SK-N-SH treated with all-trans-retinoic acid at 6 μM for 48 hours (cell line): ENCODE data around the gene SLCO1A2.
A peak's percentile ranks its signal among the peaks of the same experiment; 100 is the strongest.

Experiments used
- ATAC-seq: fragments of 200-7000 bp; cut with Tn5 transposase; 3 replicates; pipeline ENCODE4 v1.9.1; 2020; ENCODE audit warnings: mild to moderate bottlenecking, moderate library complexity
- ARNTL ChIP-seq: fragments of 450-650 bp; formaldehyde crosslinking; IDR thresholded peaks from 2 replicates; pipeline ENCODE4 v1.5.0; 2020; ENCODE audit warnings: low read depth, mild to moderate bottlenecking, moderate library complexity, borderline replicate concordance
- BACH2 ChIP-seq: fragments of 250-450 bp; sonication (Bioruptor Pico); IDR thresholded peaks from 2 replicates; pipeline ENCODE4 v1.9.0; 2021; ENCODE audit warnings: mild to moderate bottlenecking, borderline replicate concordance
- CSDC2 ChIP-seq: fragments of 250-450 bp; sonication (Bioruptor Pico); IDR thresholded peaks from 2 replicates; pipeline ENCODE4 v1.5.0; 2020; ENCODE audit warnings: mild to moderate bottlenecking, moderate library complexity
- ESRRG ChIP-seq: fragments of 250-450 bp; sonication (Bioruptor Pico); IDR thresholded peaks from 2 replicates; pipeline ENCODE4 v1.6.1; 2021; ENCODE audit warnings: mild to moderate bottlenecking
- GLIS3 ChIP-seq: fragments of 250-450 bp; sonication (Bioruptor Pico); IDR thresholded peaks from 2 replicates; pipeline ENCODE4 v1.5.0; 2020; ENCODE audit warnings: mild to moderate bottlenecking, moderate library complexity
- ISL1 ChIP-seq: fragments of 250-450 bp; sonication (Bioruptor Pico); IDR thresholded peaks from 2 replicates; pipeline ENCODE4 v2.1.2; 2022; ENCODE audit warnings: mild to moderate bottlenecking, moderate library complexity
- PPARA ChIP-seq: fragments of 250-450 bp; sonication (Bioruptor Pico); IDR thresholded peaks from 2 replicates; pipeline ENCODE4 v1.5.0; 2020; ENCODE audit warnings: mild to moderate bottlenecking, borderline replicate concordance
- RARB ChIP-seq: fragments of 250-450 bp; sonication (Bioruptor Pico); IDR thresholded peaks from 2 replicates; pipeline ENCODE4 v1.8.0; 2021; ENCODE audit warnings: mild to moderate bottlenecking, moderate library complexity
- SNAI2 ChIP-seq: fragments of 250-450 bp; sonication (Bioruptor Pico); IDR thresholded peaks from 2 replicates; pipeline ENCODE4 v1.5.0; 2020; ENCODE audit warnings: mild to moderate bottlenecking, moderate library complexity
- TOX ChIP-seq: fragments of 250-450 bp; sonication (Bioruptor Pico); IDR thresholded peaks from 2 replicates; pipeline ENCODE4 v1.8.0; 2021; ENCODE audit warnings: mild to moderate bottlenecking, moderate library complexity, borderline replicate concordance
- ZC3H10 ChIP-seq: fragments of 250-450 bp; sonication (Bioruptor Pico); IDR thresholded peaks from 2 replicates; pipeline ENCODE4 v1.5.1; 2021; ENCODE audit warnings: mild to moderate bottlenecking, moderate library complexity
- ZFP3 ChIP-seq: fragments of 250-450 bp; sonication (Bioruptor Pico); IDR thresholded peaks from 2 replicates; pipeline ENCODE4 v1.5.0; 2020; ENCODE audit warnings: mild to moderate bottlenecking, moderate library complexity
- ZFP30 ChIP-seq: fragments of 450-650 bp; formaldehyde crosslinking; IDR thresholded peaks from 2 replicates; pipeline ENCODE4 v1.5.0; 2022; ENCODE audit warnings: mild to moderate bottlenecking, moderate library complexity
- ZNF565 ChIP-seq: fragments of 450-650 bp; formaldehyde crosslinking; conservative IDR thresholded peaks from 2 replicates; pipeline ENCODE4 v1.5.0; 2020; ENCODE audit warnings: low read depth, mild to moderate bottlenecking, moderate library complexity
- ZNF70 ChIP-seq: fragments of 450-650 bp; formaldehyde crosslinking; IDR thresholded peaks from 2 replicates; pipeline ENCODE4 v1.5.0; 2020; ENCODE audit warnings: mild to moderate bottlenecking, moderate library complexity
- TF ChIP-seq, protein P1 (sequence below): fragments of 250-450 bp; sonication (Bioruptor Pico); IDR thresholded peaks from 2 replicates; pipeline ENCODE4 v1.5.0; 2020; ENCODE audit warnings: mild to moderate bottlenecking, moderate library complexity
- TF ChIP-seq, protein P2 (sequence below): fragments of 250-450 bp; sonication (Bioruptor Pico); IDR thresholded peaks from 2 replicates; pipeline ENCODE4 v1.5.1; 2021; ENCODE audit warnings: mild to moderate bottlenecking, moderate library complexity
- TF ChIP-seq, protein P3 (sequence below): fragments of 250-450 bp; sonication (Bioruptor Pico); IDR thresholded peaks from 2 replicates; pipeline ENCODE4 v1.5.1; 2020; ENCODE audit warnings: low read depth, mild to moderate bottlenecking, moderate library complexity

Gene SLCO1A2

DNA sequence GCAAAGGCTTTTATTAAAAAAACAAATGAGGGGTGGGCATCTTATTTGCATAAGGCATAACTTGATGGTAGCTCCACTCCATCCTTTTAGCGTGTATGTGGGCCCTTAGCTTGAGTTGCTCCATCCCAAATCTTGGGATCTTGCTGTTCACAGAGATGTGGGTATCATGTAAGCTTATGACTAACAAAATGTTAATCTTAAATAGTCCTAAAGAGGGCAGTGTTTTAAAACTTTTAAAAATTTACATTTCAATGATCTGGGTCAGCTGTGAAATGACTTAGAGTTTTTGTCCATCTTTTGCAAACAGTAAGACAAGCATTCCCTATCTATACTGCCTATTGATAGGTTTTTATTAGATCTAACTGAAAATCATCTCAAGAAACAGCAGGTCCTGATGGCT, 86.0 kb downstream of the SLCO1A2 start:
- ATAC-seq, result peak; percentile 67; the same call in 2 of the 3 replicates
- TF ChIP-seq ARNTL (CRISPR knock-in tag) (no peak), ISL1 (CRISPR knock-in tag) (no peak), ZFP30 (CRISPR knock-in tag) (no peak), PPARA (no peak), CSDC2 (no peak)
- TF ChIP-seq, protein P1, sequence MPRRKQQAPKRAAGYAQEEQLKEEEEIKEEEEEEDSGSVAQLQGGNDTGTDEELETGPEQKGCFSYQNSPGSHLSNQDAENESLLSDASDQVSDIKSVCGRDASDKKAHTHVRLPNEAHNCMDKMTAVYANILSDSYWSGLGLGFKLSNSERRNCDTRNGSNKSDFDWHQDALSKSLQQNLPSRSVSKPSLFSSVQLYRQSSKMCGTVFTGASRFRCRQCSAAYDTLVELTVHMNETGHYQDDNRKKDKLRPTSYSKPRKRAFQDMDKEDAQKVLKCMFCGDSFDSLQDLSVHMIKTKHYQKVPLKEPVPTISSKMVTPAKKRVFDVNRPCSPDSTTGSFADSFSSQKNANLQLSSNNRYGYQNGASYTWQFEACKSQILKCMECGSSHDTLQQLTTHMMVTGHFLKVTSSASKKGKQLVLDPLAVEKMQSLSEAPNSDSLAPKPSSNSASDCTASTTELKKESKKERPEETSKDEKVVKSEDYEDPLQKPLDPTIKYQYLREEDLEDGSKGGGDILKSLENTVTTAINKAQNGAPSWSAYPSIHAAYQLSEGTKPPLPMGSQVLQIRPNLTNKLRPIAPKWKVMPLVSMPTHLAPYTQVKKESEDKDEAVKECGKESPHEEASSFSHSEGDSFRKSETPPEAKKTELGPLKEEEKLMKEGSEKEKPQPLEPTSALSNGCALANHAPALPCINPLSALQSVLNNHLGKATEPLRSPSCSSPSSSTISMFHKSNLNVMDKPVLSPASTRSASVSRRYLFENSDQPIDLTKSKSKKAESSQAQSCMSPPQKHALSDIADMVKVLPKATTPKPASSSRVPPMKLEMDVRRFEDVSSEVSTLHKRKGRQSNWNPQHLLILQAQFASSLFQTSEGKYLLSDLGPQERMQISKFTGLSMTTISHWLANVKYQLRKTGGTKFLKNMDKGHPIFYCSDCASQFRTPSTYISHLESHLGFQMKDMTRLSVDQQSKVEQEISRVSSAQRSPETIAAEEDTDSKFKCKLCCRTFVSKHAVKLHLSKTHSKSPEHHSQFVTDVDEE (CRISPR knock-in tag), result no peak
- TF ChIP-seq, protein P2, sequence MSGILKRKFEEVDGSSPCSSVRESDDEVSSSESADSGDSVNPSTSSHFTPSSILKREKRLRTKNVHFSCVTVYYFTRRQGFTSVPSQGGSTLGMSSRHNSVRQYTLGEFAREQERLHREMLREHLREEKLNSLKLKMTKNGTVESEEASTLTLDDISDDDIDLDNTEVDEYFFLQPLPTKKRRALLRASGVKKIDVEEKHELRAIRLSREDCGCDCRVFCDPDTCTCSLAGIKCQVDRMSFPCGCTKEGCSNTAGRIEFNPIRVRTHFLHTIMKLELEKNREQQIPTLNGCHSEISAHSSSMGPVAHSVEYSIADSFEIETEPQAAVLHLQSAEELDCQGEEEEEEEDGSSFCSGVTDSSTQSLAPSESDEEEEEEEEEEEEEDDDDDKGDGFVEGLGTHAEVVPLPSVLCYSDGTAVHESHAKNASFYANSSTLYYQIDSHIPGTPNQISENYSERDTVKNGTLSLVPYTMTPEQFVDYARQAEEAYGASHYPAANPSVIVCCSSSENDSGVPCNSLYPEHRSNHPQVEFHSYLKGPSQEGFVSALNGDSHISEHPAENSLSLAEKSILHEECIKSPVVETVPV (CRISPR knock-in tag), result no peak

DNA sequence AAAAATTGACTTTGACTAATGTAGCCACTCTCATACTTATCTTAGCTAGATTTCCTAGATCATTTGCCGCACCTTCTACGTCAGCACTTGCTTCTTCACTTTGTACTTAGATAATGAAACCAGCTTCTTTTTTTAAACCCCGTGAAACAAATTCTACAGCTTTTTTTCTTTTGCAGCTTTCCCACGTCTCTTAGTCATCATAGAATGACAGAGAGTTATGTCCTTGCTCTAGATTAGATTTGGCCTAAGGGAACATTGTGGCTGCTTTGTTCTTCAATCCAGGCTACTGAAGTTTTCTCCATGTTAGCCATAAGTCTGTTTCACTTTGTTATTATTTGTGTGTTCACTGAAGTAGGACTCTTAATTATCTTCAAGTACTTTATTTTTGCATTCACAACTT, 94.9 kb downstream of the SLCO1A2 start:
- no peak for ATAC-seq
- TF ChIP-seq BACH2 (no peak), ESRRG (CRISPR knock-in tag) (no peak)
- TF ChIP-seq, protein P1 (CRISPR knock-in tag), result no peak

DNA sequence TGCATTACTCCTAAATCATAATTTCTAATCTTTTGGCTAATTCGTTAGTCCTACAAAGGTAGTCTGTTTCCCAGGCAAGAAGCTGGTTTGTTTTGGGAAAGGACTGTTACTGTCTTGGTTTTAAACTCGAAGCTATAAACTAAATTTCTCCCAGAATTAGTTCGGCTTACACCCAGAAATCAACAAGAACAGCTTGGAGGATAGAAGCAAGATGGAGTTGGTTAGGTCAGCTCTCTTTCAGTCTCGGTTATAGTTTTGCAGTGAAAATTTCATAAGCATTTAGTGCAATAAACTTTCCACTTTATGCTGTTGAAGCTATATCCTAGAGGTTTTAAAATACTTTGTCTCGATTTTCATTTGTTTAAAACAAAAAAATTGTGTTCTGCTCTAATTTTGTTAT, 100.3 kb downstream of the SLCO1A2 start:
- ATAC-seq, result no peak
- TF ChIP-seq ARNTL (CRISPR knock-in tag) (no peak), ZNF70 (CRISPR knock-in tag) (no peak), BACH2 (no peak), ZFP3 (CRISPR knock-in tag) (no peak), ZNF565 (CRISPR knock-in tag) (no peak), ISL1 (CRISPR knock-in tag) (no peak), SNAI2 (CRISPR knock-in tag) (no peak), TOX (CRISPR knock-in tag) (no peak), CSDC2 (no peak), ZC3H10 (CRISPR knock-in tag) (no peak), GLIS3 (CRISPR knock-in tag) (no peak), RARB (CRISPR knock-in tag) (no peak), PPARA (no peak), ZFP30 (CRISPR knock-in tag) (no peak)
- TF ChIP-seq, protein P2 (CRISPR knock-in tag), result no peak
- TF ChIP-seq, protein P3, sequence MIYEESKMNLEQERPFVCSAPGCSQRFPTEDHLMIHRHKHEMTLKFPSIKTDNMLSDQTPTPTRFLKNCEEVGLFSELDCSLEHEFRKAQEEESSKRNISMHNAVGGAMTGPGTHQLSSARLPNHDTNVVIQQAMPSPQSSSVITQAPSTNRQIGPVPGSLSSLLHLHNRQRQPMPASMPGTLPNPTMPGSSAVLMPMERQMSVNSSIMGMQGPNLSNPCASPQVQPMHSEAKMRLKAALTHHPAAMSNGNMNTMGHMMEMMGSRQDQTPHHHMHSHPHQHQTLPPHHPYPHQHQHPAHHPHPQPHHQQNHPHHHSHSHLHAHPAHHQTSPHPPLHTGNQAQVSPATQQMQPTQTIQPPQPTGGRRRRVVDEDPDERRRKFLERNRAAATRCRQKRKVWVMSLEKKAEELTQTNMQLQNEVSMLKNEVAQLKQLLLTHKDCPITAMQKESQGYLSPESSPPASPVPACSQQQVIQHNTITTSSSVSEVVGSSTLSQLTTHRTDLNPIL, result no peak

DNA sequence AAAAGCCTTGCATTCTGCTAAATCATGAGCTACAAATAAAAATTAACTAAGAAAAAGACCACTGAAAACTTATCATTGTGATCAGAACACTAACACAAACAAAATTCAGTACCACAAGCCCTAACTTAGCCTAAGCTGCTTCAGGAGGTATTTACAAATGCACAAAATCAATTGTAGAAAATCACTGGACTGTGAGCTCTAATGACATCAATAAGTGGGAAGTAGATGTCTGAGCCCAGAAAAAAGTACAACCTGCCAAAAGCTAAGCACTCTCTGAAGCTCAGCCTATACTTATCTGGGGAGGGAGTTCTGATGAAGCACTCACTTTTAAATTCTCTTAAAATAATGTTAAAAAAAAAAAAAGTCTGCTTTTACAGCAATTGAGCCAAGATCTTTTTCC, 110.8 kb downstream of the SLCO1A2 start:
- TF ChIP-seq, protein P1 (CRISPR knock-in tag), result no peak
- no peak for TF ChIP-seq ESRRG (CRISPR knock-in tag)
- no peak for ATAC-seq
